Body of pancreas (tissue), 4 donors: ENCODE measurements around the gene CTAG1A. TPM values are rescaled to one million over a fixed set of nuclear protein-coding genes. Genes with fewer than 3 reads are reported as not detected.
"Not testable (repeated sequence)": the region's sequence is repeated elsewhere in the genome, so short reads cannot be mapped to it uniquely, and the experiment has no call there.

Experiments
- ATAC-seq: fragments of 150-250 bp; one replicate; pipeline ENCODE4 v1.9.1; 2016
- DNase-seq, 4 donors: peaks; one replicate each; pipeline ENCODE4 v3.0.0-alpha.2; 2019
- H3K27ac ChIP-seq, 4 donors: fragments of 200-600 bp; sonication (generic); 1 replicate in 3 of 4; 2 replicates in 1 of 4; pipeline versions ENCODE4 v1.5.1 to v1.6.1; 2016 to 2019; ENCODE audit warnings: mild to moderate bottlenecking in 1 of 4, mixed read lengths in 1 of 4, moderate library complexity in 1 of 4
- H3K27me3 ChIP-seq, 2 donors: fragments of 200-600 bp; sonication (generic); one replicate each; pipeline ENCODE4 v1.6.0; 2016; ENCODE audit warnings: mild to moderate bottlenecking in 1 of 2
- H3K36me3 ChIP-seq, 2 donors: fragments of 200-600 bp; sonication (generic); replicated peaks in 1 of 2; 2 replicates each; pipeline ENCODE4 v1.5.1; 2016; ENCODE audit warnings: low read depth in 2 of 2; ENCODE audit not compliant: insufficient read depth in 1 of 2
- H3K4me1 ChIP-seq: fragments of 200-600 bp; sonication (generic); one replicate; pipeline ENCODE4 v1.6.0; 2016
- H3K4me3 ChIP-seq, 2 donors: fragments of 200-600 bp; sonication (generic); 1 replicate in 1 of 2; 2 replicates in 1 of 2; pipeline ENCODE4 v1.5.1; 2016 to 2019
- H3K9me3 ChIP-seq, 3 donors: fragments of 200-600 bp; sonication (generic); 1 replicate in 2 of 3; 2 replicates in 1 of 3; pipeline ENCODE4 v1.5.1; 2016
- CTCF ChIP-seq, 7 experiments: fragments of 450-650 bp in 4 of 7; fragments of 200-600 bp in 3 of 7; sonication (generic) in 3 of 7; IDR thresholded peaks; one replicate each; pipeline ENCODE4 v1.5.1; 2016 to 2019; ENCODE audit warnings: antibody characterized with exemption in 7 of 7
- POLR2A ChIP-seq, 3 donors: fragments of 450-650 bp; IDR thresholded peaks; one replicate each; pipeline ENCODE4 v1.6.1; 2016; ENCODE audit warnings: antibody characterized with exemption in 3 of 3, mild to moderate bottlenecking in 2 of 3
- WGBS, 2 donors: methylation state at CpG; one replicate each; pipeline ENCODE4 v1.1.5; 2017; 5-methylcytosine and 5-hydroxymethylcytosine counted together
- intact Hi-C: fragments of 100-400 bp; cut with DNase I; formaldehyde crosslinking; loops from one replicate; pipeline ENCODE4 v1.15.1; 2023
- total RNA-seq, 2 donors: library from RNA; depleted of rRNA; stranded (reverse); fragments of >200 nt; gene quantifications; one replicate each; pipeline ENCODE4 v1.1.0, GENCODE V29; 2016

CTAG1A gene
- total RNA-seq, 2 donors from 2014 or later = not detected

GRCh38 chrX:154570361-154570760, 14.6 kb upstream of the CTAG1A start:
- ATAC-seq, intact Hi-C loops, H3K4me3 ChIP-seq, H3K36me3 ChIP-seq, H3K4me1 ChIP-seq, DNase-seq, H3K9me3 ChIP-seq, H3K27me3 ChIP-seq, H3K27ac ChIP-seq: not testable (repeated sequence)
- no CpG with 5 or more reads among the region's 11 CpGs for WGBS, 2 donors

- intact Hi-C loops = not testable (repeated sequence)
- WGBS, 2 donors = no CpG with 5 or more reads among the region's 10 CpGs
Observed at GRCh38 chrX:154573061-154573460, 11.9 kb upstream of the CTAG1A start.

GRCh38 chrX:154575076-154575475, 9.9 kb upstream of the CTAG1A start:
- H3K4me1 ChIP-seq, intact Hi-C loops, DNase-seq, H3K36me3 ChIP-seq, H3K27ac ChIP-seq, H3K4me3 ChIP-seq, H3K9me3 ChIP-seq, H3K27me3 ChIP-seq: not testable (repeated sequence)
- WGBS, 2 donors = no CpG with 5 or more reads among the region's 5 CpGs
- ATAC-seq = peak; percentile 50

More at GRCh38 chrX:154573061-154573460, 11.9 kb upstream of the CTAG1A start:
- H3K36me3 ChIP-seq, ATAC-seq, H3K4me3 ChIP-seq, H3K9me3 ChIP-seq, DNase-seq, H3K27ac ChIP-seq, H3K27me3 ChIP-seq, H3K4me1 ChIP-seq: not testable (repeated sequence)

- DNase-seq, H3K27ac ChIP-seq, H3K36me3 ChIP-seq, intact Hi-C loops, H3K4me1 ChIP-seq, ATAC-seq, H3K27me3 ChIP-seq, H3K4me3 ChIP-seq, H3K9me3 ChIP-seq: not testable (repeated sequence)
- no CpG with 5 or more reads among the region's 8 CpGs for WGBS, 2 donors
Observed at GRCh38 chrX:154582994-154583393, 1.9 kb upstream of the CTAG1A start.

GRCh38 chrX:154590415-154590814, 5.5 kb downstream of the CTAG1A start:
- ATAC-seq, H3K27me3 ChIP-seq, H3K4me3 ChIP-seq, H3K27ac ChIP-seq, H3K36me3 ChIP-seq, H3K9me3 ChIP-seq, intact Hi-C loops, H3K4me1 ChIP-seq, DNase-seq: not testable (repeated sequence)
- no CpG with 5 or more reads among the region's 13 CpGs for WGBS, 2 donors

- TF ChIP-seq POLR2A (IDR thresholded peaks at IDR 0.05) = no peak
- TF ChIP-seq CTCF (IDR thresholded peaks at IDR 0.05) = no peak
- Histone ChIP-seq H3K9me3 (no peaks in the 10 kb centered on the region), H3K27me3 (no peaks in the 10 kb centered on the region), H3K4me1 (no peaks in the 10 kb centered on the region), H3K4me3 (no peak overlapping the region), H3K27ac (no peak overlapping the region), H3K36me3 (no peaks in the 10 kb centered on the region)
- 84 to 89% methylated on average over 5 of the region's 5 CpGs for WGBS, 2 donors
- intact Hi-C loops = no loop called here
- ATAC-seq (no peak), DNase-seq (no peak)
Observed at GRCh38 chrX:154592505-154592904, 7.6 kb downstream of the CTAG1A start.

- intact Hi-C loops = no loop called here
- Histone ChIP-seq H3K4me1 (no peaks in the 10 kb centered on the region), H3K36me3 (no peaks in the 10 kb centered on the region), H3K4me3 (no peak overlapping the region), H3K27me3 (no peaks in the 10 kb centered on the region), H3K9me3 (no peaks in the 10 kb centered on the region), H3K27ac (no peak overlapping the region)
- TF ChIP-seq POLR2A (IDR thresholded peaks at IDR 0.05) (no peak), CTCF (IDR thresholded peaks at IDR 0.05) (no peak)
- WGBS, 2 donors = 50 to 75% methylated on average over 1 to 2 of the region's 5 CpGs
- DNase-seq (no peak), ATAC-seq (no peak)
Observed at GRCh38 chrX:154593201-154593600, 8.3 kb downstream of the CTAG1A start.
